Activated T-helper 9 cell treated with anti-CD3 and anti-CD28 coated beads, Interleukin-2, amount 50 U/mL, for 16 hours (primary cell): Measurements from ENCODE around the gene WAPL.

Experiments used
- DNase-seq: peaks from one replicate; pipeline ENCODE4 v3.0.0-alpha.2; 2020; ENCODE audit warnings: low read depth

WAPL gene

GRCh38 chr10:86461963-86462804, 59.4 kb downstream of the WAPL start:
- DNase-seq, result no peak

- DNase-seq, result no peak
Observed at GRCh38 chr10:86451604-86451960, 70.0 kb downstream of the WAPL start.

GRCh38 chr10:86450806-86451603, 70.6 kb downstream of the WAPL start:
- DNase-seq, result no peak

- no peak for DNase-seq
Observed at GRCh38 chr10:86449926-86450558, 71.5 kb downstream of the WAPL start.

- no peak for DNase-seq
Observed at GRCh38 chr10:86447432-86447831, 74.2 kb downstream of the WAPL start.

GRCh38 chr10:86446987-86447386, 74.6 kb downstream of the WAPL start:
- DNase-seq, result no peak

GRCh38 chr10:86446440-86446839, 75.2 kb downstream of the WAPL start:
- no peak for DNase-seq

GRCh38 chr10:86443936-86444335, 77.7 kb downstream of the WAPL start:
- no peak for DNase-seq

GRCh38 chr10:86443069-86443468, 78.5 kb downstream of the WAPL start:
- DNase-seq, result no peak

GRCh38 chr10:86440874-86441843, 80.4 kb downstream of the WAPL start:
- no peak for DNase-seq

GRCh38 chr10:86439544-86439943, 82.0 kb downstream of the WAPL start:
- no peak for DNase-seq

- DNase-seq, result no peak
Observed at GRCh38 chr10:86438091-86438749, 83.4 kb downstream of the WAPL start.

GRCh38 chr10:86437447-86437846, 84.1 kb downstream of the WAPL start:
- no peak for DNase-seq

- DNase-seq, result no peak
Observed at GRCh38 chr10:86436963-86437362, 84.6 kb downstream of the WAPL start.

- DNase-seq, result no peak
Observed at GRCh38 chr10:86434656-86435055, 86.9 kb downstream of the WAPL start.

- DNase-seq, result no peak
Observed at GRCh38 chr10:86423739-86424138, 97.9 kb downstream of the WAPL start.

- no peak for DNase-seq
Observed at GRCh38 chr10:86419101-86419500, 102.5 kb downstream of the WAPL start.

GRCh38 chr10:86415583-86415982, 106.0 kb downstream of the WAPL start:
- no peak for DNase-seq

GRCh38 chr10:86415116-86415515, 106.5 kb downstream of the WAPL start:
- no peak for DNase-seq

- DNase-seq, result no peak
Observed at GRCh38 chr10:86413046-86413728, 108.4 kb downstream of the WAPL start.
